Upper lobe of left lung (tissue), 6 donors: ENCODE results near the gene ANKRD66. TPM values are rescaled to one million over a fixed set of nuclear protein-coding genes. Genes with fewer than 3 reads are reported as not detected.

ENCODE experiments used
- ATAC-seq, 2 donors: fragments of 200-7000 bp; cut with Tn5 transposase; one replicate each; pipeline ENCODE4 v1.9.1; 2022; ENCODE audit warnings: mild to moderate bottlenecking in 2 of 2, moderate library complexity in 2 of 2; ENCODE audit not compliant: low FRiP score in 2 of 2
- DNase-seq, 2 donors: peaks; one replicate each; pipeline ENCODE4 v3.0.0-alpha.2; 2019 to 2020
- H3K27ac ChIP-seq, 4 donors: fragments of 200-600 bp; sonication (generic); one replicate each; pipeline ENCODE4 v1.5.1; 2016 to 2019
- H3K27me3 ChIP-seq, 4 donors: fragments of 200-600 bp; sonication (generic); one replicate each; pipeline ENCODE4 v1.5.1; 2017 to 2019
- H3K36me3 ChIP-seq, 4 donors: fragments of 200-600 bp; sonication (generic); one replicate each; pipeline ENCODE4 v1.5.1; 2016 to 2019
- H3K4me1 ChIP-seq, 4 donors: fragments of 200-600 bp; sonication (generic); one replicate each; pipeline ENCODE4 v1.5.1; 2018 to 2019
- H3K4me3 ChIP-seq, 4 donors: fragments of 200-600 bp; sonication (generic); one replicate each; pipeline ENCODE4 v1.5.1; 2017 to 2019; ENCODE audit warnings: mild to moderate bottlenecking in 2 of 4, moderate library complexity in 1 of 4
- H3K9me3 ChIP-seq, 4 donors: fragments of 200-600 bp; sonication (generic); one replicate each; pipeline ENCODE4 v1.5.1; 2018 to 2019
- EP300 ChIP-seq, 4 donors: sonication (generic); formaldehyde crosslinking; IDR thresholded peaks; one replicate each; pipeline ENCODE4 v1.5.1; 2017; ENCODE audit warnings: antibody characterized with exemption in 4 of 4, control low read depth in 2 of 4
- POLR2A ChIP-seq, 4 donors: fragments of 450-650 bp; IDR thresholded peaks; one replicate each; pipeline ENCODE4 v1.5.1; 2016 to 2017; ENCODE audit warnings: antibody characterized with exemption in 4 of 4, mild to moderate bottlenecking in 2 of 4
- POLR2AphosphoS5 ChIP-seq, 2 donors: sonication (generic); formaldehyde crosslinking; IDR thresholded peaks; one replicate each; pipeline ENCODE4 v1.5.1; 2017; ENCODE audit warnings: antibody characterized with exemption in 2 of 2
- WGBS, 2 donors: methylation state at CpG; one replicate each; pipeline ENCODE4 v1.1.5; 2017 to 2018; 5-methylcytosine and 5-hydroxymethylcytosine counted together
- total RNA-seq, 6 donors: library from RNA; depleted of rRNA in 4 of 6; stranded (reverse); fragments of >200 nt in 4 of 6; gene quantifications; one replicate each; pipeline versions ENCODE4 v1.1.0 to v1.2.1, GENCODE V29; 2016 to 2021
- TF ChIP-seq, protein P1 (sequence below), 6 experiments: fragments of 450-650 bp in 4 of 6; fragments of 200-600 bp in 2 of 6; sonication (generic) in 2 of 6; IDR thresholded peaks; one replicate each; pipeline ENCODE4 v1.5.1; 2016 to 2019; ENCODE audit warnings: antibody characterized with exemption in 6 of 6
- donor health status: DM: no; HTN: no; CAD: no; lungs with moderate emphysema.
- donor health status: DM: no; HTN: yes; CAD: no; lungs with severe emphysema.

The ANKRD66 gene
- total RNA-seq, 6 donors from 2014 or later = 2.1 to 15.7 (median 2.7) TPM; not detected in 2

DNA sequence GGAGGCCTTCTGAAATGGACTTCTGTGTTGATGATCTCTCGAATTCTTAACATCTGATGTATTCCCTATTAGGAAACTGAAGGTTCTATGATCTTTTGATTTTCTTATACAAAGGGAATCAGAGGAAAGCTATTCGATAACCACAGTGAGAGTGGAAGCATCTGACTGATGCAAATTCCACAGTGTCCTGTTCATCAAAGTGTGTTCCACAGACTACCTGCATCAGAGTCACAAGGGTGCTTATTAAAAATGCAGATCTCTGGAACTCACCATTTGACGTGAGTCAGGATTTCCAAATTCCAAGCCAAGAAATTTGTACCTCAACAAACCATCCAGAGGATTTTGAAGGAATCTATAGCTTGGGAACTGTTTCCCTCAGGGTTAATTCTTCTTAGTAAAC is 42.1 kb downstream of the ANKRD66 start:
- ATAC-seq (no peak), DNase-seq (no peak)
- Histone ChIP-seq H3K27me3 (no peaks in the 10 kb centered on the region), H3K36me3 (no peaks in the 10 kb centered on the region), H3K27ac (no peak overlapping the region), H3K4me3 (no peak overlapping the region), H3K9me3 (no peaks in the 10 kb centered on the region), H3K4me1 (no peaks in the 10 kb centered on the region)
- WGBS, 2 donors = 90 to 97% methylated on average over 3 of the region's 3 CpGs
- TF ChIP-seq POLR2AphosphoS5 (IDR thresholded peaks at IDR 0.05) = no peak
- TF ChIP-seq EP300 (IDR thresholded peaks at IDR 0.05) = no peak
- TF ChIP-seq, protein P1, sequence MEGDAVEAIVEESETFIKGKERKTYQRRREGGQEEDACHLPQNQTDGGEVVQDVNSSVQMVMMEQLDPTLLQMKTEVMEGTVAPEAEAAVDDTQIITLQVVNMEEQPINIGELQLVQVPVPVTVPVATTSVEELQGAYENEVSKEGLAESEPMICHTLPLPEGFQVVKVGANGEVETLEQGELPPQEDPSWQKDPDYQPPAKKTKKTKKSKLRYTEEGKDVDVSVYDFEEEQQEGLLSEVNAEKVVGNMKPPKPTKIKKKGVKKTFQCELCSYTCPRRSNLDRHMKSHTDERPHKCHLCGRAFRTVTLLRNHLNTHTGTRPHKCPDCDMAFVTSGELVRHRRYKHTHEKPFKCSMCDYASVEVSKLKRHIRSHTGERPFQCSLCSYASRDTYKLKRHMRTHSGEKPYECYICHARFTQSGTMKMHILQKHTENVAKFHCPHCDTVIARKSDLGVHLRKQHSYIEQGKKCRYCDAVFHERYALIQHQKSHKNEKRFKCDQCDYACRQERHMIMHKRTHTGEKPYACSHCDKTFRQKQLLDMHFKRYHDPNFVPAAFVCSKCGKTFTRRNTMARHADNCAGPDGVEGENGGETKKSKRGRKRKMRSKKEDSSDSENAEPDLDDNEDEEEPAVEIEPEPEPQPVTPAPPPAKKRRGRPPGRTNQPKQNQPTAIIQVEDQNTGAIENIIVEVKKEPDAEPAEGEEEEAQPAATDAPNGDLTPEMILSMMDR (IDR thresholded peaks at IDR 0.05) = no peak
- TF ChIP-seq POLR2A (IDR thresholded peaks at IDR 0.05) = no peak

DNA sequence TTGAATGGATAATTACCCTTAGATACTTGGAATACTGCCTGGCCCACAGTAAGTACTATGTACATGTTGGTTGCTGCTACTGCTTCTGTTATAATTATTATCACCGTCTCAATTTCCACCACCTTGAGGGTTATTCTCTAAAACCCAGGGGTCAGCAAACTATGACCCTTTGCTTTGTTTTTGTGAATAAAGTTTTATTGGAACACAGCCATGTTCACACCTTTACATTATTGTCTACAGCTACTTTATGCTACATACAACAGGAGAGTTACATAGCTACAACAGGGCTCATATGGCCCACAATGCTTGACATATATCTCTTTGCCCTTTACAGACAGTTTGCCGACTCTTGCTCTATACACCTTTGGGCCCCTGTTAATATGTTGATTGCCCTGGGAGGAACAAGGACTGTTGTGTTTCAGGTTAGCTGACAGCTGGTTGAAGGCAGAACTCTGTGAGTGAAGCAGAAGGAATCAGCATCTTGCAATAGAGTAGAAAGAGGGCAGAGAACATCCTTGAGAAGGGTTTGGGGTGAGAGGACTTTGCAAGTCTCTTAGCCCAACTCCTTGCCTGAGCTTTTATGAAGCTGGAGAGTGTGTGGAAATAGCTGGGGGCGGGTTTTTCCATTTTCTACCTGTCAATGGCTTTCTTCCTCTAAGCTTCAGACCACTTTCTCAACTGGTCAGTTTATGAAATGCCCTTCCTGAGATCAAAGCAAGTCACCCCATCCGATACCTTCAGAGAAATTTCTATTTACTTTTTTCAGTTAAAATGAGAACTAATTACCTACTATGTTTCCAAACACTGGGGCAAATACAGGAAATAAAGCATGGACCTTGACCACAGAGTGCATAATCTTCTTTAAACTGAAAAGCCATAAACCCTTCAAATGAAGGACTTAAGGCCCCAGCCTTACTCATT is 43.0 kb downstream of the ANKRD66 start:
- Histone ChIP-seq H3K27ac (no peak overlapping the region), H3K9me3 (no peaks in the 10 kb centered on the region), H3K4me1 (no peaks in the 10 kb centered on the region), H3K27me3 (no peaks in the 10 kb centered on the region), H3K36me3 (no peaks in the 10 kb centered on the region), H3K4me3 (no peak overlapping the region)
- DNase-seq = no peak
- no peak for ATAC-seq
- 70 to 86% methylated on average over 4 of the region's 4 CpGs for WGBS, 2 donors
- no peak for TF ChIP-seq POLR2A (IDR thresholded peaks at IDR 0.05)
- TF ChIP-seq, protein P1 (IDR thresholded peaks at IDR 0.05) = no peak

DNA sequence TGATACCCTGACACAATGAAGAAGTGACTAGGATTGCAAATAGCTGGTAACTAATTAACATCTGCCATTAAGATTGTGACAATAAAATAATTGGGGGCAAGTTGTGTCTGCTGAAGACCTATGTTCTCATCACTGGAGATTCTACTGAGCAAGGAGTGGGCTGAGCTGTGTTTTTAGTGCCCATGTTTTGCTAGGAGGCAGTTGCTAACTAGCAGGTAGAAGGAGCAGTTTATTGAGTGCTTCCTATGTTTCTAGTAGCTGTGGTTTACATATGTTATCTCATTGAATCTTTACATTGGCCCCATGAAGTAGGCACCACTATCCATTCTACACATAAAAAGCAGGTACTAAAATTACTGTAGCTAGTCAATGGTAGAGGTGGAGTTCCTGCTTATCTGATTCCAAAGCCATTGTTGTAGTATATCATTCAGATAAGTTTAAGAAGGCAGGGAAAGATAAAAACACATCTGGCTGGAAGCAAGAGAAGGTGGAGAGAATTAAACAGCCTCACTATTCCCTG is 43.7 kb downstream of the ANKRD66 start:
- Histone ChIP-seq H3K9me3 (no peaks in the 10 kb centered on the region), H3K4me1 (no peaks in the 10 kb centered on the region), H3K27ac (no peak overlapping the region), H3K36me3 (no peaks in the 10 kb centered on the region), H3K27me3 (no peaks in the 10 kb centered on the region), H3K4me3 (no peak overlapping the region)
- ATAC-seq (no peak), DNase-seq (no peak)
- TF ChIP-seq POLR2AphosphoS5 (IDR thresholded peaks at IDR 0.05) (no peak), POLR2A (IDR thresholded peaks at IDR 0.05) (no peak), EP300 (IDR thresholded peaks at IDR 0.05) (no peak)
- TF ChIP-seq, protein P1 (IDR thresholded peaks at IDR 0.05) = no peak

DNA sequence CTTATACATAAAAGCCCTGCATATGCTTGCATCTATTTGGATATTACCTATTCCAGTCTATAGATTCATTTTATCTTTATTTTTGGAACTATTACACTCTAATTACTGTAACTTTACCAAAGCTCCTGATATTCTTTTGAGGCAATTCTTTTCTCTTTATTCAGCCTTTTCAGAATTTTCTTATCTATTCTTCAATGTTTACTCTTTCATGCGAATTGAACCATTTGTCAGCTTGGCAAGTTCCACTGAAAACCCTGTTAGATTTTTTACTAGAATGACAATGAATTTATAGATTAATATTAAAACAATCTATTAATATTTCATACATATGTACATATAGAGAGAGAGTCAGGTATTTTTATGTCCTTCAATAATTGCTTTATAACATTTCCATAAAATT is 45.9 kb downstream of the ANKRD66 start:
- DNase-seq (no peak), ATAC-seq (no peak)
- no peaks in the 10 kb centered on the region for H3K9me3 ChIP-seq
- H3K27ac ChIP-seq = no peak overlapping the region
- H3K4me3 ChIP-seq = no peak overlapping the region
- WGBS, 2 donors = 37 to 47% methylated on average over 1 of the region's 1 CpG
- TF ChIP-seq POLR2A (IDR thresholded peaks at IDR 0.05) (no peak), EP300 (IDR thresholded peaks at IDR 0.05) (no peak), POLR2AphosphoS5 (IDR thresholded peaks at IDR 0.05) (no peak)
- TF ChIP-seq, protein P1 (IDR thresholded peaks at IDR 0.05) = no peak
- no peaks in the 10 kb centered on the region for H3K36me3 ChIP-seq
- H3K27me3 ChIP-seq = no peaks in the 10 kb centered on the region
- no peaks in the 10 kb centered on the region for H3K4me1 ChIP-seq
